ENCODE data around the gene FBH1. TPM values are rescaled to one million over a fixed set of nuclear protein-coding genes. Genes with fewer than 3 reads are reported as not detected.

FBH1 gene
- total RNA-seq, 1 donor from 2014 or later, result 54.9 TPM

- DNase-seq (ENCODE audit: low read depth), result no peak
- Histone ChIP-seq H3K4me3 (ENCODE audit: low read depth, low read length) (no peak overlapping the region), H3K27me3 (ENCODE audit: control insufficient read depth, insufficient read depth, low read length) (no peaks in the 10 kb centered on the region), H3K36me3 (ENCODE audit: control insufficient read depth, insufficient read depth, low read length) (no peaks in the 10 kb centered on the region)
- TF ChIP-seq, protein P1, sequence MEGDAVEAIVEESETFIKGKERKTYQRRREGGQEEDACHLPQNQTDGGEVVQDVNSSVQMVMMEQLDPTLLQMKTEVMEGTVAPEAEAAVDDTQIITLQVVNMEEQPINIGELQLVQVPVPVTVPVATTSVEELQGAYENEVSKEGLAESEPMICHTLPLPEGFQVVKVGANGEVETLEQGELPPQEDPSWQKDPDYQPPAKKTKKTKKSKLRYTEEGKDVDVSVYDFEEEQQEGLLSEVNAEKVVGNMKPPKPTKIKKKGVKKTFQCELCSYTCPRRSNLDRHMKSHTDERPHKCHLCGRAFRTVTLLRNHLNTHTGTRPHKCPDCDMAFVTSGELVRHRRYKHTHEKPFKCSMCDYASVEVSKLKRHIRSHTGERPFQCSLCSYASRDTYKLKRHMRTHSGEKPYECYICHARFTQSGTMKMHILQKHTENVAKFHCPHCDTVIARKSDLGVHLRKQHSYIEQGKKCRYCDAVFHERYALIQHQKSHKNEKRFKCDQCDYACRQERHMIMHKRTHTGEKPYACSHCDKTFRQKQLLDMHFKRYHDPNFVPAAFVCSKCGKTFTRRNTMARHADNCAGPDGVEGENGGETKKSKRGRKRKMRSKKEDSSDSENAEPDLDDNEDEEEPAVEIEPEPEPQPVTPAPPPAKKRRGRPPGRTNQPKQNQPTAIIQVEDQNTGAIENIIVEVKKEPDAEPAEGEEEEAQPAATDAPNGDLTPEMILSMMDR (IDR thresholded peaks at IDR 0.05; ENCODE audit: insufficient read depth, low read length, poor library complexity, severe bottlenecking), result no peak
Measured at GRCh38 chr10:5900247-5900646, 10.2 kb downstream of the FBH1 start.

DNA sequence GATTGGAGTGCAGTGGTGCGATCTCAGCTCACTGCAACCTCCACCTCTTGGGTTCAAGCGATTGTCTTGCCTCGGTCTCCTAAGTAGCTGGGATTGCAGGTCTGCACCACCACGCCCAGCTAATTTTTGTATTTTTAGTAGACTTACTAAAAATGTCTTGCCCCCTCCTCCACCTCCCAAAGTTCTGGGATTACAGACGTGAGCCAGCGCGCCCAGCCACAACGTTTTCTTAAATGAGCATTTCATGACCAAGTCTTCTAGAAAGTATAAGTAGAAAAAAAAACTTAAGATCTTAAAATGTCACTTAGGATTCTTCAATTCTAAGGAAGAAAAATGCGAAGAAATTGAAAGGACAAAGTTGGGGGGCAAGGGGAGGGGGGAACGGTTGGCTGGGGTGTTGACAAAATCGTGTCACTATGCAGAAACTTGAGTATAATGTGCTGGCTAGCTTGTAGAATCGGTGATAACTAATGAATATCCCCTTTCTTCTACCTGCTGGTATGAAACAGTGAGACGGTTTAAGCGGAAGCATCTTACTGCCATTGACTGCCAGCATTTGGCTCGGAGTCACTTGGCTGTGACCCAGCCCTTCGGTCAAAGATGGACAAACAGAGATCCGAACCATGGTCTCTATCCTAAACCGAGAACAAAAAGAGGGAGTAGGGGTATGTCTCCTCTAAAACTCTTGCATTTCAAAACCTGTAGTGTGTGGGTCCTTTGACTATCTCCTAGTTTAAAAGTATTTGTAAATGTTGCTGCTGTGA, 12.7 kb downstream of the FBH1 start:
- Histone ChIP-seq H3K36me3 (ENCODE audit: control insufficient read depth, insufficient read depth, low read length) (no peaks in the 10 kb centered on the region), H3K4me3 (ENCODE audit: low read depth, low read length) (no peak overlapping the region), H3K27me3 (ENCODE audit: control insufficient read depth, insufficient read depth, low read length) (no peaks in the 10 kb centered on the region)
- DNase-seq (ENCODE audit: low read depth), result no peak
- TF ChIP-seq, protein P1 (IDR thresholded peaks at IDR 0.05; ENCODE audit: insufficient read depth, low read length, poor library complexity, severe bottlenecking), result no peak

DNA sequence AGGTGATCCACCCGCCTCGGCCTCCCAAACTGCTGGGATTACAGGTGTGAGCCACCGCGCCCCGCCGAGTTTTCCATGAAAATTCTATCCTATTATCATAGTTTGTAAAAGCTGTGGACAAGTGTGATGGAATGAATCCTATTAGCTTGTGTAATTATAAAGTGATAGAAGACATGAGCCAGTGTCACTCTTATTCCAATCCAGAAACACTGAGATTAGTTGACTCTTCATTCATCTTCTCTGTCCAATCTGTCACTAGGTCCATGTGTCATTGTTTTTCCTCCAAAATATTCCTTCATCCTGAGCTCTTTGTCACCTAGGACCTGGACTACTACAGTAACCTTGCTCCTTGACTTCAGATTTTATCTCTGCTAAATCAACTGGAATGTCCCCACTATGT, 13.5 kb downstream of the FBH1 start:
- TF ChIP-seq, protein P1 (IDR thresholded peaks at IDR 0.05; ENCODE audit: insufficient read depth, low read length, poor library complexity, severe bottlenecking), result no peak
- H3K4me3 ChIP-seq (ENCODE audit: low read depth, low read length), result no peak overlapping the region
- no peaks in the 10 kb centered on the region for H3K36me3 ChIP-seq (ENCODE audit: control insufficient read depth, insufficient read depth, low read length)
- no peak for DNase-seq (ENCODE audit: low read depth)
- H3K27me3 ChIP-seq (ENCODE audit: control insufficient read depth, insufficient read depth, low read length), result no peaks in the 10 kb centered on the region

DNA sequence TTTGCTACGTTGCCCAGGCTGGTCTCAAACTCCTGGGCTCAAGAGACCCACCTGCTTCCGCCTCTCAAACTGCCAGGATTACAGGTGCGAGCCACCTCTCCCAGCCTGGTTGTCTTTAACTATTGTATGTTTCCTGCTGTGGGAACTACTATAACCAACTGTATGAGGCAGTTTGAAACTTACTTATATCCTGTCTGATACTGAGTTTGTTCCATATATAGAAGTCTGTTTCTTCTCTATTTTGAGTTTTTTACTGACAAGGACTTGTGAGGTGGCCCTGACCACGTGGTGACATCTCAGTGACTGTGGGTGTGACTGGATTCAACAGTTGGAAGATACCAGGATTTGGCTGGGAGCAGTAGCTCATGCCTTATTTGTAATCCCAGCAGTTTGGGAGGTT, 14.2 kb downstream of the FBH1 start:
- H3K36me3 ChIP-seq (ENCODE audit: control insufficient read depth, insufficient read depth, low read length), result peaks cover 2% of the 10 kb centered on the region
- H3K27me3 ChIP-seq (ENCODE audit: control insufficient read depth, insufficient read depth, low read length), result no peaks in the 10 kb centered on the region
- no peak for DNase-seq (ENCODE audit: low read depth)
- TF ChIP-seq, protein P1 (IDR thresholded peaks at IDR 0.05; ENCODE audit: insufficient read depth, low read length, poor library complexity, severe bottlenecking), result no peak
- H3K4me3 ChIP-seq (ENCODE audit: low read depth, low read length), result no peak overlapping the region

DNA sequence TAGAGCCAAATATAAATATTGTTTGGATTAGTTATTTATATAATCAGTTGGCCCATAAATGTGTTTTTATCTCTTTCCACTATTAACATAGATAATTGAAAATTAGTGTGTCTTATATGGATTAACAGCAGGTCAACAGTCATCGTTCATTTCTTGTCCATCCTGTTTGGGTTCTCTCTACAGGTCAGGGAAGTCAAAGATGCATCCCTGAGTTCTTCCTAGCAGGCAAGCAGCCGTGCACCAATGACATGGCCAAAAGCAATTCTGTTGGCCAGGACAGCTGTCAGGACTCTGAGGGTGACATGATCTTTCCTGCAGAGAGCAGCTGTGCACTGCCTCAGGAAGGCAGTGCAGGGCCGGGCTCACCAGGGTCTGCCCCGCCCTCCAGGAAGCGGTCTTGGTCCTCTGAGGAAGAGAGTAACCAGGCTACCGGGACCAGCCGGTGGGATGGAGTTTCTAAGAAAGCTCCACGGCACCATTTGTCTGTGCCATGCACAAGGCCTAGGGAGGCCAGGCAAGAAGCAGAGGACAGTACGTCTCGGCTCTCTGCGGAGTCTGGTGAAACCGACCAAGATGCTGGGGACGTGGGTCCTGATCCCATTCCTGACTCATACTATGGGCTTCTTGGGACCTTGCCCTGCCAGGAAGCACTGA, 15.9 kb downstream of the FBH1 start:
- no peak for DNase-seq (ENCODE audit: low read depth)
- Histone ChIP-seq H3K36me3 (ENCODE audit: control insufficient read depth, insufficient read depth, low read length) (peaks cover 4% of the 10 kb centered on the region), H3K4me3 (ENCODE audit: low read depth, low read length) (no peak overlapping the region), H3K27me3 (ENCODE audit: control insufficient read depth, insufficient read depth, low read length) (no peaks in the 10 kb centered on the region)
- TF ChIP-seq, protein P1 (IDR thresholded peaks at IDR 0.05; ENCODE audit: insufficient read depth, low read length, poor library complexity, severe bottlenecking), result no peak

All from kidney epithelial cell (primary cell).